ENCODE data around the gene DARS1.

GRCh38 chr2:135890149-135890548, 95.3 kb downstream of the DARS1 start:
- no peak for TF ChIP-seq CTCF (IDR thresholded peaks at IDR 0.05; ENCODE audit: insufficient read depth, low read length, poor library complexity, severe bottlenecking)
- TF ChIP-seq EZH2phosphoT487 (conservative IDR thresholded peaks at IDR 0.05; ENCODE audit: low read length), result no peak

Measured in SU-DHL-6 (cell line).